Tibial artery (tissue), 4 donors: ENCODE data around the gene TMEM143.

Source experiments
- DNase-seq, 2 donors: peaks; one replicate each; pipeline ENCODE4 v3.0.0-alpha.2; 2019
- H3K27ac ChIP-seq, 2 donors: fragments of 200-600 bp; sonication (generic) in 1 of 2; 1 replicate in 1 of 2; 2 replicates in 1 of 2; pipeline ENCODE4 v1.5.1; 2018 to 2019; ENCODE audit warnings: mild to moderate bottlenecking in 1 of 2
- H3K27me3 ChIP-seq, 2 donors: fragments of 200-600 bp; sonication (generic) in 1 of 2; one replicate each; pipeline versions ENCODE4 v1.5.1 to v1.6.0; 2016 to 2019
- H3K36me3 ChIP-seq, 3 donors: fragments of 200-600 bp; sonication (generic) in 2 of 3; one replicate each; pipeline ENCODE4 v1.5.1; 2016 to 2019; ENCODE audit warnings: mild to moderate bottlenecking in 2 of 3
- H3K4me1 ChIP-seq, 4 donors: fragments of 200-600 bp; sonication (generic) in 2 of 4; 1 replicate in 3 of 4; 2 replicates in 1 of 4; pipeline ENCODE4 v1.5.1; 2016 to 2019
- H3K4me3 ChIP-seq, 2 donors: fragments of 200-600 bp; sonication (generic) in 1 of 2; 1 replicate in 1 of 2; 2 replicates in 1 of 2; pipeline ENCODE4 v1.5.1; 2018 to 2019; ENCODE audit warnings: mild to moderate bottlenecking in 2 of 2
- H3K9me3 ChIP-seq, 3 donors: fragments of 200-600 bp; sonication (generic) in 1 of 3; one replicate each; pipeline ENCODE4 v1.5.1; 2016 to 2019
- intact Hi-C: fragments of 100-400 bp; cut with DNase I; formaldehyde crosslinking; loops from one replicate; pipeline ENCODE4 v1.15.0; 2023; ENCODE audit warnings: low total_unique reads
- TF ChIP-seq, protein P1 (sequence below), 2 experiments: fragments of 200-600 bp in 1 of 2; fragments of 450-650 bp in 1 of 2; IDR thresholded peaks; one replicate each; pipeline ENCODE4 v1.5.1; 2017 to 2019; ENCODE audit warnings: antibody characterized with exemption in 2 of 2, mild to moderate bottlenecking in 1 of 2, moderate library complexity in 1 of 2

Gene TMEM143

DNA sequence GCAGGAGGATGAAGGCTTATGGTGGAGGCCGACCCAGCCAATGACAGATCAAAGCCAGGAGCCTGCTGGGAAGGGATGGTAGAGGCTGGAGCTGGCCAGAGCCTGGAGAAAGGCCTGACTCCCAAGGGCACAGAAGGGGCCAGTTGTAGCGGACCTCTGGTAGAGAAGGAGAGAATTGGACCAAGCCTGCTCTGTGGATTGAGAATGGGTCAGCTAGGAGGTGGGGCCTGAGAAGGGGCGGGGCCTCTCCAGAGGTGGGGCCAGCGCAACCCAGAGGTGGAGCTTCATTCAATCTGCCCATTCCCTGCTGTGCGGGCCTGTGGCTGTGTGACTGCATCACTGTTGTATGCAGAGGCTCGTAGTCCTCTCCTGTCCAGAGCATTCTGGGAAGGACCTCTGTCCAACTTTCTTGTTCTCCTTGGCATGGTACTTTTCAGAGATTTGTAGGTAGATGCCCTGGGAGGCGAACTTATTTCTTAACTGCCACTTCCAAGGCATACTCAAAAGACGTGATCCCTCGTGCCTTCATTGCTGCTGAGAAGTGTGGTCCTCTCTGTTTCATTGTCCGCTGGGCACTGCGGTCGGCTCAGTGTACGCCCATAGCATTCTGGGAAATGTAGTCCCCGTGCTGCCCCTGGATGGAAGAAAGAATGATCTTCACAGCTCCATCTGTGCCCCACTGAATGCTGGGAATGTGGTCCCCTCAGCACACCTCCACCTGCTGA lies 36.4 kb upstream of the TMEM143 start:
- H3K4me3 ChIP-seq: peak overlapping the region in 1 of 2 donors; percentile 19
- H3K27ac ChIP-seq: no peak overlapping the region
- H3K4me1 ChIP-seq: peaks cover 0 to 12% (median 5%) of the 10 kb centered on the region in 4 donors
- H3K36me3 ChIP-seq: no peaks in the 10 kb centered on the region
- DNase-seq: peak; percentile 63 to 81
- H3K9me3 ChIP-seq: no peaks in the 10 kb centered on the region
- intact Hi-C loops: no loop called here
- TF ChIP-seq, protein P1, sequence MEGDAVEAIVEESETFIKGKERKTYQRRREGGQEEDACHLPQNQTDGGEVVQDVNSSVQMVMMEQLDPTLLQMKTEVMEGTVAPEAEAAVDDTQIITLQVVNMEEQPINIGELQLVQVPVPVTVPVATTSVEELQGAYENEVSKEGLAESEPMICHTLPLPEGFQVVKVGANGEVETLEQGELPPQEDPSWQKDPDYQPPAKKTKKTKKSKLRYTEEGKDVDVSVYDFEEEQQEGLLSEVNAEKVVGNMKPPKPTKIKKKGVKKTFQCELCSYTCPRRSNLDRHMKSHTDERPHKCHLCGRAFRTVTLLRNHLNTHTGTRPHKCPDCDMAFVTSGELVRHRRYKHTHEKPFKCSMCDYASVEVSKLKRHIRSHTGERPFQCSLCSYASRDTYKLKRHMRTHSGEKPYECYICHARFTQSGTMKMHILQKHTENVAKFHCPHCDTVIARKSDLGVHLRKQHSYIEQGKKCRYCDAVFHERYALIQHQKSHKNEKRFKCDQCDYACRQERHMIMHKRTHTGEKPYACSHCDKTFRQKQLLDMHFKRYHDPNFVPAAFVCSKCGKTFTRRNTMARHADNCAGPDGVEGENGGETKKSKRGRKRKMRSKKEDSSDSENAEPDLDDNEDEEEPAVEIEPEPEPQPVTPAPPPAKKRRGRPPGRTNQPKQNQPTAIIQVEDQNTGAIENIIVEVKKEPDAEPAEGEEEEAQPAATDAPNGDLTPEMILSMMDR (IDR thresholded peaks at IDR 0.05): no peak
- H3K27me3 ChIP-seq: peaks cover 0 to 42% of the 10 kb centered on the region in 2 donors

DNA sequence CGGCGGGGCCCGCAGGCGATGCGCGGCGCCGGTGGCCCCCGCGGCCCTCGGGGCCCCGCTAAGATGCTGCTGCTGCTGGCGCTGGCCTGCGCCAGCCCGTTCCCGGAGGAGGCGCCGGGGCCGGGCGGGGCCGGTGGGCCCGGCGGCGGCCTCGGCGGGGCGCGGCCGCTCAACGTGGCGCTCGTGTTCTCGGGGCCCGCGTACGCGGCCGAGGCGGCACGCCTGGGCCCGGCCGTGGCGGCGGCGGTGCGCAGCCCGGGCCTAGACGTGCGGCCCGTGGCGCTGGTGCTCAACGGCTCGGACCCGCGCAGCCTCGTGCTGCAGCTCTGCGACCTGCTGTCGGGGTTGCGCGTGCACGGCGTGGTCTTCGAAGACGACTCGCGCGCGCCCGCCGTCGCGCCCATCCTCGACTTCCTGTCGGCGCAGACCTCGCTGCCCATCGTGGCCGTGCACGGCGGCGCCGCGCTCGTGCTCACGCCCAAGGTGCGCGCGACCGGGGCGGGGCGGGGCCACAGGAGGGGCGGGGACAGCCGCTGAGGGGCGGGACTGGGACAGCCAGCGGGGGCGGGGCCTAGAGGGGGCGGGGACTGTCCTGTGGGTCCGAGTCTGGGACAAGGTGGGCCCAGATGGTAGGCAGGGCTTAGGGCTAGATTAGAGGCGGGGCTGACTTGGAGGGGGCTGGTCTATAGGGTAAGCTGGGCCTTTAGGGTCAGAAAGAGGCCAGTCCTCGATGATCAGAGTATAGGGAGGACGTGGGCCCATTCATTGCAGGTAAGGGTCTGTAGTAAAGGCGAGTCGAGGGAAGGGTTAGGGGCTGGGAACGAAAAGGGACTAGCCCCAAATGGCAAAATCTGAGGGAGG lies 34.9 kb upstream of the TMEM143 start:
- Histone ChIP-seq H3K27me3 (peaks cover 4 to 52% of the 10 kb centered on the region in 2 donors), H3K27ac (no peak overlapping the region), H3K36me3 (no peaks in the 10 kb centered on the region), H3K4me1 (peaks cover 0 to 25% (median 14%) of the 10 kb centered on the region in 4 donors), H3K4me3 (peak overlapping the region; percentile 26 to 48), H3K9me3 (no peaks in the 10 kb centered on the region)
- peak; percentile 61 to 81 for DNase-seq
- TF ChIP-seq, protein P1 (IDR thresholded peaks at IDR 0.05): no peak
- intact Hi-C loops: no loop called here

DNA sequence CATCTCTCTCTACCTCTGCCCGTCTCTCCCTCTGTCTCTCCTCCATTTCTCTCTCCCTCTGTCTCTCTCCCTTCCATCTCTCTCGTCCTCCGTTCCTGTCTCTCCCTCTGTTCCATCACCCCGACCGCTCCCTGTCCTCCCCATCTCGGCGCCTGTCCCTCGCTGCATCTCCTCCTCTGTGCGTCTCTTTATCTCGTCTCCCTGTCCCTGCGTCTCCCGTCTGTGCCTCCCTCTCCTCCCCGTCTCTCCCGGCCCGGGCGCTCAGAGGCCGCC lies 34.3 kb upstream of the TMEM143 start:
- intact Hi-C loops: no loop called here
- DNase-seq: no peak
- Histone ChIP-seq H3K9me3 (no peaks in the 10 kb centered on the region), H3K4me3 (peak overlapping the region; percentile 26 to 48), H3K27ac (no peak overlapping the region), H3K27me3 (peaks cover 4 to 57% of the 10 kb centered on the region in 2 donors), H3K4me1 (peaks cover 0 to 29% (median 17%) of the 10 kb centered on the region in 4 donors), H3K36me3 (no peaks in the 10 kb centered on the region)
- TF ChIP-seq, protein P1 (IDR thresholded peaks at IDR 0.05): no peak

DNA sequence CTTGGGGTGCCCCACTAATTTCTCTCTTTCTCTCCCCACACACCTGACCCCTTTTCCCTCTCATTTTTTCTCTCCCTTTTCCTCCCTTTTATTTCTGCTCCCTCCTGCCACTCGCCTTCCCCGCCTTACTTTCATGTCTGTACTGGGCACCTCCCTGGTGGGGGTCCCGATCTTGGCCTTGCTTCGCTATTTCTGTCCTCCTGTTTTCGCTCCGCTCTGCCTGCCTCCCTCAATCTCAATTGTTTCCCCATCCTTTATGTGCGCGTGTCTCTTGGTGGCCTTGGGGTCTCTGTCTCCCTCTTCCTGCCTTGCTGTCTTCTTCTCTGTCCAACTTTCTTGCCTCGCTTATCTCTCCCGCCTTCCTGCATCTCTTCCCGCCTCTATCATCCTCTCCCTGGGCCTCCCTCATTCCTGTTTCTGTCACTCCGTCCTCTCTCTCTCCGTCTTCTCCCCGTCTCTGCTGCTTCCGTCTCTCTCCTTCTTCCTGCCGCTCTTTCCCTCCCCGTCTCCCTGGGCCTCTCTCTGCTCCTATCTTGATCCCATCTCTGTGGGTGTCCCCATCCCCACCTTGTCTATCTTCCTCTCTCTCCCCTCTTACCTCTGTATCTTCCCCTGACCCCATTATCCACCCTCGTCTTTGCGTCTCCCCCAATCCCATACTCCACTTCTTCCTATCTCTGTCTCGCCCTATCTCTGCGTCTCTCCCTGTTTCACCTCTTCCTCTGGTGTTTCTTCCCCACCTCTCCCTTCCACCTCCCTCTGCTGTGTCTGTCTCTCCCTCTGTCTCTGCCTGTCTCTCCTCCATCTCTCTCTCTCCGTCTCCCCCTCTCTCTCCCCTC lies 33.7 kb upstream of the TMEM143 start:
- Histone ChIP-seq H3K27ac (no peak overlapping the region), H3K27me3 (peaks cover 4 to 63% of the 10 kb centered on the region in 2 donors), H3K9me3 (no peaks in the 10 kb centered on the region), H3K4me3 (peak overlapping the region; percentile 26 to 48), H3K4me1 (peaks cover 0 to 29% (median 17%) of the 10 kb centered on the region in 4 donors), H3K36me3 (no peaks in the 10 kb centered on the region)
- TF ChIP-seq, protein P1 (IDR thresholded peaks at IDR 0.05): no peak
- no peak for DNase-seq
- intact Hi-C loops: no loop called here

DNA sequence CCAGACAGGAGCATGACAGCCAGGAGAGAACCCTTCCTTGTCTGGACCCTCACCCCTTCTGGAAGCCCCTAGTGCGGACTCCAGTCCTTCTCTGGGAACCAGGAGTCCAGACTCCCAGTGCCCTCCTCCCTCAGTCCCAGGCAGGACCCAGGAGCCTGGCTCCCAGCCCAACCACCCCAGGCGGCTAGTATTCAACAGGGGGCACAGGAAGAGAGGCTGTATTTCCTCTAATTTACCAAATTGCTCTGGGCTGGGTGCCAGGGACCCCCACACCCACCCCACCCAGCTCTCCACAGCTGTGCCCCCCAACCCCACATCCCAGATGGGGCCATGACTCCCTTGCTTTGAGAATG lies 33.1 kb upstream of the TMEM143 start:
- Histone ChIP-seq H3K36me3 (no peaks in the 10 kb centered on the region), H3K9me3 (no peaks in the 10 kb centered on the region), H3K27ac (no peak overlapping the region), H3K27me3 (peaks cover 4 to 67% of the 10 kb centered on the region in 2 donors), H3K4me3 (no peak overlapping the region), H3K4me1 (peaks cover 0 to 31% (median 17%) of the 10 kb centered on the region in 4 donors)
- TF ChIP-seq, protein P1 (IDR thresholded peaks at IDR 0.05): no peak
- no peak for DNase-seq
- intact Hi-C loops: no loop called here
